IMR-90 (cell line): ENCODE results near the gene NPEPL1.

ENCODE experiments used
- CEBPB ChIP-seq: IDR thresholded peaks from 2 replicates; pipeline ENCODE4 v1.6.1; 2012; ENCODE audit warnings: low read depth, low read length, improper control_type of control experiment
- CTCF ChIP-seq: conservative IDR thresholded peaks from 2 replicates; pipeline ENCODE4 v1.5.1; 2012; ENCODE audit warnings: mild to moderate bottlenecking, low read depth, low read length, improper control_type of control experiment
- MAFK ChIP-seq: IDR thresholded peaks from 2 replicates; pipeline ENCODE4 v1.6.1; 2012; ENCODE audit warnings: low read depth, low read length, improper control_type of control experiment
- MXI1 ChIP-seq: IDR thresholded peaks from 2 replicates; pipeline ENCODE4 v1.6.1; 2012; ENCODE audit warnings: low read depth, mild to moderate bottlenecking, low read length, moderate library complexity, borderline replicate concordance
- POLR2A ChIP-seq: IDR thresholded peaks from 2 replicates; pipeline ENCODE4 v1.6.1; 2012; ENCODE audit warnings: mild to moderate bottlenecking, low read depth, low read length
- RCOR1 ChIP-seq: IDR thresholded peaks from 2 replicates; pipeline ENCODE4 v1.6.1; 2012; ENCODE audit warnings: mild to moderate bottlenecking, low read length, improper control_type of control experiment; ENCODE audit not compliant: insufficient replicate concordance
- RFX5 ChIP-seq: IDR thresholded peaks from 2 replicates; pipeline ENCODE4 v1.8.0; 2012; ENCODE audit warnings: low read depth, mild to moderate bottlenecking, low read length, moderate library complexity

- no peak for TF ChIP-seq CTCF
- no peak for TF ChIP-seq CEBPB
- TF ChIP-seq POLR2A, result no peak
- TF ChIP-seq RFX5, result no peak
- TF ChIP-seq RCOR1, result no peak
- TF ChIP-seq MAFK, result no peak
- no peak for TF ChIP-seq MXI1
Observed at GRCh38 chr20:58747211-58747610, 54.6 kb downstream of the NPEPL1 start.
